HCT116 (cell line): ENCODE data around the gene CIBAR2. TPM values are rescaled to one million over a fixed set of nuclear protein-coding genes. Genes with fewer than 3 reads are reported as not detected.
"Not testable (repeated sequence)": the region's sequence is repeated elsewhere in the genome, so short reads cannot be mapped to it uniquely, and the experiment has no call there.

Experiments
- ATAC-seq: fragments of 200-7000 bp; cut with Tn5 transposase; 2 replicates; pipeline ENCODE4 v1.9.1; 2020; ENCODE audit warnings: mild to moderate bottlenecking, moderate library complexity
- BruUV-seq: library from RNA; stranded (reverse); fragments of 400-500 nt; replicated peaks from 2 replicates; lab custom pipeline; 2021; lab: Mats Ljungman, UMichigan
- CTCF ChIA-PET: fragments of 300-600 bp; sonication (Branson Sonifier 250); formaldehyde crosslinking; loops from one replicate; lab custom pipeline; 2021; ENCODE audit warnings: antibody characterized with exemption; lab: Charles Lee
- POLR2A ChIA-PET: fragments of 300-600, 350-600 bp; sonication (Branson Sonifier 250); formaldehyde crosslinking; loops from one replicate; lab custom pipeline; 2021; ENCODE audit warnings: antibody characterized with exemption; lab: Charles Lee
- RAD21 ChIA-PET, 2 experiments: fragments of 300-600 bp; sonication (Branson Sonifier 250); formaldehyde crosslinking; loops; one replicate each; lab custom pipeline; 2023; ENCODE audit warnings: low total read pairs in 2 of 2; ENCODE audit not compliant: uncharacterized antibody in 2 of 2, unreplicated experiment in 2 of 2, low non-redundant PET in 1 of 2; lab: Charles Lee
- DNase-seq: peaks from one replicate; pipeline ENCODE4 v3.0.0-alpha.2; 2010; ENCODE audit warnings: low read depth, low spot score
- H2AFZ ChIP-seq: fragments of 200-600 bp; shearing (Covaris generic), sonication (generic); 2 replicates; pipeline ENCODE4 v1.6.1; 2017; ENCODE audit warnings: low read depth, mixed run types, mixed read lengths, antibody characterized with exemption, low read length; ENCODE audit not compliant: poor library complexity, severe bottlenecking
- H3K27ac ChIP-seq: 2 replicates; pipeline ENCODE4 v1.5.1; 2012; ENCODE audit warnings: low read depth, low read length
- H3K27me3 ChIP-seq: fragments of 200-600 bp; sonication (generic); 2 replicates; pipeline ENCODE4 v1.6.1; 2016; ENCODE audit warnings: mixed run types, low read length, mixed read lengths; ENCODE audit not compliant: insufficient read depth
- H3K36me3 ChIP-seq, 2 experiments: fragments of 200-500 bp in 1 of 2; fragments of 200-600 bp in 1 of 2; sonication (Bioruptor generic) in 1 of 2; sonication (generic) in 1 of 2; 2 replicates each; pipeline versions ENCODE4 v1.5.1 to v1.6.1; 2014 to 2016; ENCODE audit warnings: low read length in 2 of 2, inconsistent platforms in 1 of 2, mixed read lengths in 1 of 2, mixed run types in 1 of 2; ENCODE audit not compliant: insufficient read depth in 2 of 2, control insufficient read depth in 1 of 2
- H3K4me1 ChIP-seq, 2 experiments: fragments of 200-600 bp in 1 of 2; sonication (generic) in 1 of 2; 2 replicates each; pipeline versions ENCODE4 v1.5.1 to v1.6.1; 2012 to 2017; ENCODE audit warnings: low read length in 2 of 2, inconsistent platforms in 1 of 2, mild to moderate bottlenecking in 1 of 2, mixed read lengths in 1 of 2, mixed run types in 1 of 2, moderate library complexity in 1 of 2; ENCODE audit not compliant: insufficient read depth in 2 of 2, control insufficient read depth in 1 of 2
- H3K4me2 ChIP-seq: fragments of 200-600 bp; sonication (generic); 2 replicates; pipeline ENCODE4 v1.6.1; 2017; ENCODE audit warnings: mixed run types, low read length, mixed read lengths
- H3K4me3 ChIP-seq, 2 experiments: fragments of 200-600 bp in 1 of 2; sonication (generic) in 1 of 2; replicated peaks in 1 of 2; 2 replicates each; pipeline ENCODE4 v1.5.1; 2011 to 2016; ENCODE audit warnings: low read length in 2 of 2, control low read depth in 1 of 2, low read depth in 1 of 2, mild to moderate bottlenecking in 1 of 2, mixed read lengths in 1 of 2, mixed run types in 1 of 2
- H3K79me2 ChIP-seq: fragments of 200-600 bp; sonication (generic); 2 replicates; pipeline ENCODE4 v1.6.1; 2017; ENCODE audit warnings: mild to moderate bottlenecking, mixed run types, low read length, moderate library complexity, mixed read lengths; ENCODE audit not compliant: insufficient read depth
- H3K9ac ChIP-seq: fragments of 200-600 bp; sonication (generic); 2 replicates; pipeline ENCODE4 v1.6.1; 2016; ENCODE audit warnings: low read length, mixed read lengths
- H3K9me2 ChIP-seq: fragments of 200-600 bp; sonication (generic), shearing (Covaris generic); 2 replicates; pipeline ENCODE4 v1.6.1; 2017; ENCODE audit warnings: mixed run types, mild to moderate bottlenecking, moderate library complexity; ENCODE audit not compliant: insufficient read depth
- H3K9me3 ChIP-seq, 2 experiments: fragments of 200-500 bp in 1 of 2; fragments of 200-600 bp in 1 of 2; sonication (Bioruptor generic) in 1 of 2; sonication (generic) in 1 of 2; 2 replicates each; pipeline ENCODE4 v1.6.1; 2014 to 2017; ENCODE audit warnings: low read length in 2 of 2, mixed read lengths in 2 of 2, inconsistent platforms in 1 of 2, low read depth in 1 of 2, mild to moderate bottlenecking in 1 of 2, mixed run types in 1 of 2, moderate library complexity in 1 of 2; ENCODE audit not compliant: control insufficient read depth in 1 of 2, insufficient read depth in 1 of 2
- H4K20me1 ChIP-seq: fragments of 200-600 bp; sonication (generic), shearing (Covaris generic); 2 replicates; pipeline ENCODE4 v1.6.1; 2017; ENCODE audit warnings: mixed run types, mild to moderate bottlenecking, moderate library complexity; ENCODE audit not compliant: insufficient read depth
- CEBPB ChIP-seq: IDR thresholded peaks from 2 replicates; pipeline ENCODE4 v1.6.1; 2012; ENCODE audit warnings: low read depth
- EGR1 ChIP-seq: IDR thresholded peaks from 2 replicates; pipeline ENCODE4 v1.6.1; 2012; ENCODE audit warnings: low read depth
- ELF1 ChIP-seq: IDR thresholded peaks from 2 replicates; pipeline ENCODE4 v1.6.1; 2012; ENCODE audit warnings: low read depth, borderline replicate concordance
- EZH2 ChIP-seq: fragments of 200-600 bp; sonication (generic); IDR thresholded peaks from 2 replicates; pipeline ENCODE4 v1.6.1; 2017; ENCODE audit warnings: antibody characterized with exemption, mixed run types
- EZH2phosphoT487 ChIP-seq: fragments of 200-600 bp; IDR thresholded peaks from 2 replicates; pipeline ENCODE4 v1.6.1; 2018; ENCODE audit warnings: antibody characterized with exemption, borderline replicate concordance
- MAX ChIP-seq: IDR thresholded peaks from 2 replicates; pipeline ENCODE4 v1.6.1; 2012
- POLR2A ChIP-seq: IDR thresholded peaks from 2 replicates; pipeline ENCODE4 v1.7.0; 2011; ENCODE audit warnings: borderline replicate concordance; ENCODE audit not compliant: insufficient read depth, insufficient read length; ENCODE audit errors: extremely low read depth
- POLR2AphosphoS5 ChIP-seq: IDR thresholded peaks from 2 replicates; pipeline ENCODE4 v1.6.1; 2011; ENCODE audit warnings: mild to moderate bottlenecking, low read depth, low read length, moderate library complexity
- RAD21 ChIP-seq: IDR thresholded peaks from 2 replicates; pipeline ENCODE4 v1.6.1; 2012; ENCODE audit warnings: low read depth, mild to moderate bottlenecking
- SP1 ChIP-seq: IDR thresholded peaks from 2 replicates; pipeline ENCODE4 v1.6.1; 2012; ENCODE audit warnings: low read depth
- SRF ChIP-seq: IDR thresholded peaks from 2 replicates; pipeline ENCODE4 v1.6.1; 2012; ENCODE audit warnings: low read depth
- YY1 ChIP-seq: IDR thresholded peaks from 2 replicates; pipeline ENCODE4 v1.6.1; 2011; ENCODE audit warnings: low read length, low read depth, moderate library complexity, mild to moderate bottlenecking; ENCODE audit not compliant: insufficient replicate concordance; ENCODE audit errors: extremely low read depth
- ZBTB33 ChIP-seq: IDR thresholded peaks from 2 replicates; pipeline ENCODE4 v1.6.1; 2011; ENCODE audit warnings: mild to moderate bottlenecking, low read length, moderate library complexity; ENCODE audit not compliant: insufficient replicate concordance; ENCODE audit errors: extremely low read depth
- ZNF274 ChIP-seq: fragments of 200-500 bp; sonication (Bioruptor generic); IDR thresholded peaks from 2 replicates; pipeline ENCODE4 v1.6.1; 2014; ENCODE audit warnings: mild to moderate bottlenecking, low read depth, low read length, inconsistent platforms
- intact Hi-C: fragments of 100-400 bp; cut with micrococcal nuclease; formaldehyde crosslinking; loops from 2 replicates; pipeline ENCODE4 v1.10.0; 2022
- total RNA-seq: library from RNA; stranded (reverse); gene quantifications from one replicate; pipeline ENCODE4 v1.2.1, GENCODE V29; 2021; ENCODE audit not compliant: unreplicated experiment

Gene CIBAR2
- total RNA-seq, 1 experiment from 2014 or later = 0.27 TPM

- Histone ChIP-seq H3K9me2 (no peaks in the 10 kb centered on the region), H4K20me1 (no peaks in the 10 kb centered on the region), H3K27ac (no peak overlapping the region), H3K79me2 (no peaks in the 10 kb centered on the region), H3K9ac (no peak overlapping the region), H3K9me3 (no peaks in the 10 kb centered on the region), H3K4me3 (no peak overlapping the region), H3K4me2 (no peak overlapping the region)
- ChIA-PET POLR2A (no interaction called here), CTCF (no interaction called here)
- BruUV-seq = no TSS peak
- intact Hi-C loops = no loop called here
- no peak for ATAC-seq
- TF ChIP-seq POLR2AphosphoS5 = no peak
- TF ChIP-seq ZBTB33 = no peak
- TF ChIP-seq EZH2 = no peak
- TF ChIP-seq YY1 = no peak
- no peak for TF ChIP-seq MAX
- no peak for TF ChIP-seq EZH2phosphoT487
- no peak for TF ChIP-seq CEBPB
- no peak for TF ChIP-seq EGR1
- TF ChIP-seq ZNF274 = no peak
- no peak for TF ChIP-seq ELF1
- TF ChIP-seq SRF = no peak
- TF ChIP-seq RAD21 = no peak
- TF ChIP-seq POLR2A = no peak
- no peak for TF ChIP-seq SP1
- TF ChIP-seq, all 23 proteins: peak for 0
- Histone ChIP-seq H3K36me3 (no peaks in the 10 kb centered on the region), H3K27me3 (no peaks in the 10 kb centered on the region), H2AFZ (no peak overlapping the region), H3K4me1 (peaks cover 2 to 9% of the 10 kb centered on the region in 2 experiments; a peak in 2 of 4 replicates)
- DNase-seq = no peak
- RAD21 ChIA-PET = no interaction called here
These were observed 57.3 kb downstream of the CIBAR2 start for GRCh38 chr16:85054948-85055492.

- H2AFZ ChIP-seq, H3K36me3 ChIP-seq, BruUV-seq, RAD21 ChIA-PET, H3K9me3 ChIP-seq, POLR2A ChIA-PET, ATAC-seq, H3K4me1 ChIP-seq, H3K79me2 ChIP-seq, intact Hi-C loops, H3K9ac ChIP-seq, H3K4me2 ChIP-seq, H3K27me3 ChIP-seq, DNase-seq, H3K4me3 ChIP-seq, H4K20me1 ChIP-seq, CTCF ChIA-PET, H3K9me2 ChIP-seq, H3K27ac ChIP-seq: not testable (repeated sequence)
These were observed 58.0 kb downstream of the CIBAR2 start for GRCh38 chr16:85054321-85054720.
